Pancreas (tissue), 10 donors: Measurements from ENCODE around the gene CCDC86. TPM values are rescaled to one million over a fixed set of nuclear protein-coding genes. Genes with fewer than 3 reads are reported as not detected.

Experiments
- ATAC-seq, 4 donors: fragments of 200-7000 bp; cut with Tn5 transposase; one replicate each; pipeline versions ENCODE4 v1.8.0 to v1.9.1; 2020; ENCODE audit warnings: mild to moderate bottlenecking in 4 of 4, moderate library complexity in 4 of 4
- DNase-seq, 6 donors: peaks; one replicate each; pipeline ENCODE4 v3.0.0-alpha.2; 2020
- FAIRE-seq: peaks from 2 replicates; lab custom pipeline; 2012; peaks lifted over from hg19 to GRCh38; lab: Jason Lieb, UNC
- H3K27ac ChIP-seq, 4 donors: fragments of 200-600 bp; sonication (generic); 1 replicate in 3 of 4; 2 replicates in 1 of 4; pipeline versions ENCODE4 v1.5.0 to v1.8.0; 2020
- H3K27me3 ChIP-seq, 4 donors: fragments of 200-600 bp; one replicate each; pipeline ENCODE4 v1.8.0; 2021
- H3K36me3 ChIP-seq, 3 donors: fragments of 200-600 bp; sonication (generic) in 1 of 3; one replicate each; pipeline versions ENCODE4 v1.5.0 to v1.8.0; 2020 to 2021
- H3K4me1 ChIP-seq, 3 donors: fragments of 200-600 bp; one replicate each; pipeline ENCODE4 v1.8.0; 2021
- H3K4me3 ChIP-seq, 4 donors: fragments of 200-600 bp; sonication (generic) in 2 of 4; one replicate each; pipeline versions ENCODE4 v1.5.0 to v1.8.0; 2020 to 2021
- H3K9me3 ChIP-seq, 4 donors: fragments of 200-600 bp; one replicate each; pipeline ENCODE4 v1.8.0; 2021
- WGBS, 2 donors: extraction: QIAGEN DNeasy Blood & Tissue Kit; methylation state at CpG; one replicate each; pipeline ENCODE4 v1.1.7; 2013; 5-methylcytosine and 5-hydroxymethylcytosine counted together
- intact Hi-C, 3 donors: fragments of 100-400 bp; cut with DNase I; formaldehyde crosslinking; loops; one replicate each; pipeline versions ENCODE4 v1.11.1 to v1.14.2; 2022
- polyA plus RNA-seq, 2 donors: library from polyadenylated mRNA; stranded (reverse); fragments of 200-250 nt; gene quantifications; one replicate each; pipeline ENCODE4 v1.2.3, GENCODE V29; 2013
- total RNA-seq, 6 donors: library from RNA; stranded (reverse); fragmentation: NEBNext Ultra II Directional in 4 of 6; extraction: Animal tissue kit (Norgen Biotek cat#: 25700) in 4 of 6; gene quantifications; one replicate each; pipeline versions ENCODE4 v1.2.1 to v1.2.4, GENCODE V29; 2021 to 2023
- TF ChIP-seq, protein P1 (sequence below), 4 donors: fragments of 200-600 bp; sonication (generic) in 3 of 4; IDR thresholded peaks; one replicate each; pipeline versions ENCODE4 v1.5.0 to v1.8.0; 2021; ENCODE audit warnings: antibody characterized with exemption in 4 of 4
- donor health status: healthy with polysubstance abuse.
- donor health status: DM: no; HTN: no; CAD: no; lungs with moderate emphysema.
- donor health status: DM: no; HTN: no; CAD: no.
- donor health status: control.
- donor health status: control.
- donor health status: Bipolar disorder and iron deficiency.
- donor health status: DM: yes; HTN: yes; CAD: no.
- donor health status: DM: no; HTN: no; CAD: no.
- donor health status: DM: no; HTN: no; CAD: no.
- donor health status: DM: yes; HTN: yes; CAD: no.

CCDC86 gene
- total and polyA plus RNA-seq, 8 donors, result 6.3 to 20.8 (median 11.0) TPM

DNA sequence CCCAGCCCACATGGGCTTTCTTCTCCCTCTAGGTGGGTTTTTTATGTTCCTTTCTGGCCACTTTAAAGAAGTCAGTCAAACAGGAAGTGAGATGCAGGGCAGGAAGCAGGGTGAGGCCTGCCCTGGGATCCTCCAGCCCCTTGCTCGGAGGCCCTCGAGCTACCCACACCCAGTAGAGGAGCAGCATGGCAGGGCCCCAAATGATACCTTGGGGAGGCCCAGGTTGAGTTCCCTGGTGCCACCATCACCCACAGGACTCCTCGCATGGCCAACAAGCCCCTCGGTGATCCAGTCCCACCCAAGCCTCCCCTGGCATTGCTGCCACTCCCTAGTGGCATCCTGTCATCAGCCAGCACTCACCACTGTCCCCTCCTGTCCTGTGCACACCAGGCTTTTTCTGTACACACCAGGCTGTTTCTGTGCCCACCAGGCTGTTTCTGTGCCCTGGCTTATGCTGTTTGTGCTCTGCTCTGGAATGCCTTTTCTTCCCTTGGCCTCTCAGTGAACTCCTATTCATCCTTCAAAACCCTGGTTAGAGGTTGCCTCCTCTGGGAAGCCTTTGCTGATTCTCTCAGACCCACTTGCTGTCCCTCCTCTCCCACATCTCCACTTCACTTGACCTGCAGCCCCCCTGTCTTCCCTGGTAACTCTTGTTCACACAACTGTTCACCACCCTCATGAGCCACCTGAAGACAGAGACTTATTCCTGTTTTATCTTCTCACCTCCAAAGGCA lies 17.0 kb downstream of the CCDC86 start:
- no peak overlapping the region for H3K27ac ChIP-seq
- FAIRE-seq, result no peak

DNA sequence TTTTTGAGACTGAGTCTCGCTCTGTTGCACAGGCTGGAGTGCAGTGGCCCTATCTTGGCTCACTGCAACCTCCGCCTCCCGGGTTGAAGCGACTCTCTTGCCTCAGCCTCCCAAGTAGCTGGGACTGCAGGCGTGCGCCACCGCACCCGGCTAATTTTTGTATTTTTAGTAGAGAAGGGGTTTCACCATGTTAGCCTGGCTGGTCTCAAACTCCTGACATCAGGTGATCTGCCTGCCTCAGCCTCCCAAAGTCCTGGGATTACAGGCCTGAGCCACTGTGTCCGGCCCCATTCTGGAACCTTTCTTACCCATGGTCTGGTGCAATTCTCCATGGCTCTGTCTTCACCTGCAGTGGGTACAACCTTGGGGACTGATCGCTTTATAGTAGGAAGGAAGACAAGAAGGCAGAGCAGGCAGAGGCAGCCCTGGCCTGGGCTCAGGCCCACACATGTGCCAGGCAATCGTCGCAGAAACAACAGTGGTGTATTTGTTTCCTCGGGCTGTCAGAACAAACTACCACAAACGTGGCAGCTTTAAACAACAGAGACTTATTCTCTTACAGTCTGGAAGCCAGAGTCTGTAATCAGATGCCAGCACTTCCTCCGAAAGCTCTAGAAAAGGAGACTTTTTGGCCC lies 17.8 kb downstream of the CCDC86 start:
- intact Hi-C loops, result no loop called here
- Histone ChIP-seq H3K27me3 (no peaks in the 10 kb centered on the region), H3K27ac (no peak overlapping the region), H3K9me3 (no peaks in the 10 kb centered on the region), H3K4me3 (no peak overlapping the region), H3K4me1 (no peaks in the 10 kb centered on the region), H3K36me3 (no peaks in the 10 kb centered on the region)
- TF ChIP-seq, protein P1, sequence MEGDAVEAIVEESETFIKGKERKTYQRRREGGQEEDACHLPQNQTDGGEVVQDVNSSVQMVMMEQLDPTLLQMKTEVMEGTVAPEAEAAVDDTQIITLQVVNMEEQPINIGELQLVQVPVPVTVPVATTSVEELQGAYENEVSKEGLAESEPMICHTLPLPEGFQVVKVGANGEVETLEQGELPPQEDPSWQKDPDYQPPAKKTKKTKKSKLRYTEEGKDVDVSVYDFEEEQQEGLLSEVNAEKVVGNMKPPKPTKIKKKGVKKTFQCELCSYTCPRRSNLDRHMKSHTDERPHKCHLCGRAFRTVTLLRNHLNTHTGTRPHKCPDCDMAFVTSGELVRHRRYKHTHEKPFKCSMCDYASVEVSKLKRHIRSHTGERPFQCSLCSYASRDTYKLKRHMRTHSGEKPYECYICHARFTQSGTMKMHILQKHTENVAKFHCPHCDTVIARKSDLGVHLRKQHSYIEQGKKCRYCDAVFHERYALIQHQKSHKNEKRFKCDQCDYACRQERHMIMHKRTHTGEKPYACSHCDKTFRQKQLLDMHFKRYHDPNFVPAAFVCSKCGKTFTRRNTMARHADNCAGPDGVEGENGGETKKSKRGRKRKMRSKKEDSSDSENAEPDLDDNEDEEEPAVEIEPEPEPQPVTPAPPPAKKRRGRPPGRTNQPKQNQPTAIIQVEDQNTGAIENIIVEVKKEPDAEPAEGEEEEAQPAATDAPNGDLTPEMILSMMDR (IDR thresholded peaks at IDR 0.05), result no peak
- WGBS, 2 donors, result 82 to 85% methylated on average over 15 of the region's 15 CpGs
- FAIRE-seq (no peak), ATAC-seq (no peak), DNase-seq (peak in 1 of 6 donors; percentile 2)

More for the DNA sequence above, 17.0 kb downstream of the CCDC86 start:
- no peak for DNase-seq
- TF ChIP-seq, protein P1 (IDR thresholded peaks at IDR 0.05), result no peak
- no peak for ATAC-seq
- no peak overlapping the region for H3K4me3 ChIP-seq
- H3K4me1 ChIP-seq, result no peaks in the 10 kb centered on the region
- WGBS, 2 donors, result 75 to 86% methylated on average over 4 of the region's 4 CpGs
- no peaks in the 10 kb centered on the region for H3K27me3 ChIP-seq
- no peaks in the 10 kb centered on the region for H3K9me3 ChIP-seq
- H3K36me3 ChIP-seq, result no peaks in the 10 kb centered on the region
- intact Hi-C loops, result no loop called here

DNA sequence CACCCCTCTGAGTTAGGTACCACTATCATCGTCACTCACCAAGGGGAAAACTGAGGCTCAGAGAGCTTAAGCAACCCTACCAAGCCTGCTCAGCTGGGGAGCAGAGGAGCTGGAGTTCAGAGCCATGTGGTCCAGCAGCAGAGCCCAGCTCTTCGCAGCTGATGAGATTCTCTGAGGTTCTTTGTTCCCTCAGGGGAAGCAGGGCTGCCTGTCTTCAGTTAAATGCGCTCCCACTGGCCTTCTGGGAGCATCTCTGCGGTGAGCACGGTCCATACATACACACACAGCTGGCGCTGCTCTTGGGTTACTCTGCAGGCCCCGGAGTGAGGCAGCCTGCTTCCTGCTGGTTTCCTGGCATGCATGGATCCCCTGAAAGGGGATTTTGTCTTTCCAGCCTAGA lies 19.0 kb downstream of the CCDC86 start:
- no peak for ATAC-seq
- intact Hi-C loops, result no loop called here
- WGBS, 2 donors, result 63 to 65% methylated on average over 7 of the region's 7 CpGs
- H3K9me3 ChIP-seq, result no peaks in the 10 kb centered on the region
- no peaks in the 10 kb centered on the region for H3K27me3 ChIP-seq
- peak in 1 of 6 donors; percentile 4 for DNase-seq
- no peak overlapping the region for H3K27ac ChIP-seq
- no peaks in the 10 kb centered on the region for H3K4me1 ChIP-seq
- H3K4me3 ChIP-seq, result no peak overlapping the region
- TF ChIP-seq, protein P1 (IDR thresholded peaks at IDR 0.05), result no peak
- no peak for FAIRE-seq
- H3K36me3 ChIP-seq, result no peaks in the 10 kb centered on the region

DNA sequence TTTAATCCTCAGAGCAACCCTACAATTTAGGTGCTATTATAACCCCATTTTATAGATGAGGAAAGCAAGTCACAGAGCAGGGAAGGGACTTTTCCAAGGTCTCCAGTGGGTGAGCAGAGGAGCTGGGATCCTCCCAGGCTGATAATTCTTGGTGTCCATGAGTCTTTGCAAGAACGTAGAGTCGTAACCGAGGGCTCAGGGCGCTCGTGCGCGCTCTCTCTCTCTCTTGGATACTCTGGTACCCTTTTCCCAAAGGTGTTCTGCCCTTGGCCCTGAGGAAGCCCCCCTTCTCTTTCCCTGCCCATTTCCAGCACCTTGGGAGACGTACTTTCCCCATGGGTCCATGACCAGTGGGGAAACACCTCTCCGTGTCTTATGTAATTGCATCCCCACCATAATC lies 20.3 kb downstream of the CCDC86 start:
- WGBS, 2 donors, result 81 to 87% methylated on average over 9 of the region's 9 CpGs
- Histone ChIP-seq H3K27me3 (no peaks in the 10 kb centered on the region), H3K4me1 (no peaks in the 10 kb centered on the region), H3K9me3 (no peaks in the 10 kb centered on the region), H3K36me3 (no peaks in the 10 kb centered on the region), H3K4me3 (no peak overlapping the region), H3K27ac (no peak overlapping the region)
- TF ChIP-seq, protein P1 (IDR thresholded peaks at IDR 0.05), result no peak
- no peak for ATAC-seq
- DNase-seq, result peak in 1 of 6 donors; percentile 2
- intact Hi-C loops, result no loop called here
- FAIRE-seq, result no peak
